GM12878 (cell line): ENCODE data around the gene RREB1. TPM values are rescaled to one million over a fixed set of nuclear protein-coding genes. Genes with fewer than 3 reads are reported as not detected.

ENCODE experiments used
- ATAC-seq: fragments of 200-7000 bp; cut with Tn5 transposase; 3 replicates; pipeline ENCODE4 v1.9.1; 2020; ENCODE audit warnings: mild to moderate bottlenecking, moderate library complexity
- BruUV-seq: library from RNA; stranded (reverse); fragments of 400-500 nt; replicated peaks from 2 replicates; lab custom pipeline; 2021; lab: Mats Ljungman, UMichigan
- CTCF ChIA-PET: fragments of 300-600 bp; sonication (Branson Sonifier 250); formaldehyde crosslinking; extraction: SDS; loops from one replicate; lab custom pipeline; 2021; ENCODE audit warnings: inconsistent platforms; lab: Yijun Ruan, JAX
- POLR2A ChIA-PET: fragments of 350-600 bp; formaldehyde crosslinking; extraction: SDS; loops from one replicate; lab custom pipeline; 2021; ENCODE audit warnings: inconsistent platforms; lab: Charles Lee
- RAD21 ChIA-PET: fragments of 300-600 bp; sonication (Branson Sonifier 250); formaldehyde crosslinking; loops from one replicate; lab custom pipeline; 2023; ENCODE audit warnings: antibody characterized with exemption; ENCODE audit not compliant: unreplicated experiment; lab: Charles Lee
- SMC1A ChIA-PET: fragments of 300-600 bp; sonication (Branson Sonifier 250); formaldehyde crosslinking; loops from one replicate; lab custom pipeline; 2023; ENCODE audit not compliant: unreplicated experiment, uncharacterized antibody; lab: Charles Lee
- DNase-seq: peaks from one replicate; pipeline ENCODE4 v3.0.0-alpha.2; 2011; ENCODE audit warnings: low read depth, low spot score
- FAIRE-seq: peaks from 3 replicates; lab custom pipeline; 2011; peaks lifted over from hg19 to GRCh38; lab: Jason Lieb, UNC
- H2AFZ ChIP-seq: 2 replicates; pipeline ENCODE4 v1.6.0; 2011; ENCODE audit warnings: low read depth, low read length, control low read depth; ENCODE audit not compliant: control insufficient read depth
- H3K27ac ChIP-seq: 2 replicates; pipeline ENCODE4 v1.5.1; 2011; ENCODE audit warnings: control low read depth; ENCODE audit not compliant: control insufficient read depth, insufficient read depth
- H3K27me3 ChIP-seq, 2 experiments: replicated peaks in 1 of 2; 2 replicates each; pipeline versions ENCODE4 v1.6.0 to v1.6.1; 2011; ENCODE audit warnings: low read length in 1 of 2; ENCODE audit not compliant: control insufficient read depth in 2 of 2, insufficient read depth in 2 of 2
- H3K36me3 ChIP-seq, 2 experiments: 2 replicates each; pipeline ENCODE4 v1.5.1; 2011; ENCODE audit warnings: low read length in 1 of 2; ENCODE audit not compliant: control insufficient read depth in 2 of 2, insufficient read depth in 2 of 2
- H3K4me1 ChIP-seq: 2 replicates; pipeline ENCODE4 v1.6.1; 2011; ENCODE audit warnings: mild to moderate bottlenecking, low read length, moderate library complexity, mixed read lengths; ENCODE audit not compliant: control insufficient read depth, insufficient read depth
- H3K4me2 ChIP-seq: 2 replicates; pipeline ENCODE4 v1.6.0; 2011; ENCODE audit warnings: control low read depth; ENCODE audit not compliant: control insufficient read depth, insufficient read depth
- H3K4me3 ChIP-seq: fragments of 200-600 bp; sonication (generic); 2 replicates; pipeline ENCODE4 v1.5.1; 2016
- H3K79me2 ChIP-seq: 2 replicates; pipeline ENCODE4 v1.6.0; 2011; ENCODE audit warnings: low read length; ENCODE audit not compliant: control insufficient read depth, insufficient read depth
- H3K9ac ChIP-seq: 2 replicates; pipeline ENCODE4 v1.8.0; 2011; ENCODE audit warnings: low read length, control low read depth, mixed read lengths; ENCODE audit not compliant: control insufficient read depth, insufficient read depth
- H3K9me3 ChIP-seq: replicated peaks from 3 replicates; pipeline ENCODE4 v1.5.1; 2011; ENCODE audit warnings: mild to moderate bottlenecking, low read length; ENCODE audit not compliant: control insufficient read depth, insufficient read depth
- H4K20me1 ChIP-seq: 2 replicates; pipeline ENCODE4 v1.6.0; 2011; ENCODE audit not compliant: control insufficient read depth, insufficient read depth
- BCLAF1 ChIP-seq: fragments of 450-650 bp; IDR thresholded peaks from 2 replicates; pipeline ENCODE4 v1.6.1; 2017; ENCODE audit warnings: antibody characterized with exemption, mild to moderate bottlenecking, moderate library complexity
- GATAD2B ChIP-seq: fragments of 450-650 bp; conservative IDR thresholded peaks from 2 replicates; pipeline ENCODE4 v1.6.1; 2017; ENCODE audit warnings: low read depth, mild to moderate bottlenecking, moderate library complexity
- KLF5 ChIP-seq: fragments of 450-650 bp; IDR thresholded peaks from 2 replicates; pipeline ENCODE4 v1.6.1; 2014; ENCODE audit warnings: mild to moderate bottlenecking; ENCODE audit not compliant: partially characterized antibody
- LARP7 ChIP-seq: fragments of 450-650 bp; IDR thresholded peaks from 2 replicates; pipeline ENCODE4 v1.6.1; 2017; ENCODE audit warnings: mild to moderate bottlenecking
- NFYA ChIP-seq: IDR thresholded peaks from 2 replicates; pipeline ENCODE4 v1.6.1; 2011; ENCODE audit warnings: low read depth, mild to moderate bottlenecking, low read length, improper control_type of control experiment, borderline replicate concordance
- NRF1 ChIP-seq: conservative IDR thresholded peaks from 2 replicates; pipeline ENCODE4 v1.6.1; 2011; ENCODE audit warnings: mild to moderate bottlenecking, low read depth, low read length, improper control_type of control experiment
- RAD21 ChIP-seq: IDR thresholded peaks from 2 replicates; pipeline ENCODE4 v1.6.1; 2011; ENCODE audit warnings: mild to moderate bottlenecking, low read depth, low read length, moderate library complexity; ENCODE audit not compliant: insufficient read depth
- ZNF592 ChIP-seq: fragments of 450-650 bp; IDR thresholded peaks from 2 replicates; pipeline ENCODE4 v1.6.1; 2017; ENCODE audit warnings: mild to moderate bottlenecking, moderate library complexity
- ZNF622 ChIP-seq: fragments of 450-650 bp; IDR thresholded peaks from 2 replicates; pipeline ENCODE4 v1.6.1; 2017; ENCODE audit warnings: mild to moderate bottlenecking, inconsistent platforms
- ZNF687 ChIP-seq: fragments of 450-650 bp; IDR thresholded peaks from 2 replicates; pipeline ENCODE4 v1.6.1; 2017; ENCODE audit warnings: mild to moderate bottlenecking, moderate library complexity
- ZZZ3 ChIP-seq: IDR thresholded peaks from 2 replicates; pipeline ENCODE4 v1.6.1; 2011; ENCODE audit warnings: low read depth; ENCODE audit not compliant: control insufficient read depth, insufficient read length
- WGBS: methylation state at CpG from one replicate; pipeline ENCODE4 v1.1.6; 2016; ENCODE audit warnings: low lambda C conversion rate; ENCODE audit not compliant: insufficient replicate concordance, insufficient coverage; ENCODE audit errors: missing lambda C conversion rate; 5-methylcytosine and 5-hydroxymethylcytosine counted together
- in situ Hi-C: fragments of 300-500 bp; cut with MboI; formaldehyde crosslinking; loops from 9 replicates; pipeline ENCODE4 v1.14.3; 2018; ENCODE audit warnings: mixed read lengths
- intact Hi-C: fragments of 100-400 bp; cut with micrococcal nuclease; formaldehyde crosslinking; loops from one replicate; pipeline ENCODE4 v1.14.2; 2022; ENCODE audit not compliant: unreplicated experiment
- polyA plus RNA-seq, 11 experiments: library from polyadenylated mRNA; depleted of rRNA in 4 of 11; unstranded in 6 of 11; stranded (reverse) in 5 of 11; fragments of >200 nt; fragmentation: Nextera tagmentation in 4 of 11; fragmentation: Illumina TruSeq in 1 of 11; extraction: Ambion mirVana in 4 of 11; extraction: Trizol in 1 of 11; gene quantifications; 1 replicate in 1 of 11; 2 replicates in 10 of 11; pipeline versions ENCODE4 v1.2.1 to v1.2.3, GENCODE V29; 2011 to 2016; ENCODE audit warnings: inconsistent platforms in 2 of 11, missing spikeins in 2 of 11, low read depth in 1 of 11
- total RNA-seq, 4 experiments: library from RNA; depleted of rRNA in 3 of 4; stranded (reverse); fragments of >200 nt in 3 of 4; fragmentation: Illumina TruSeq in 1 of 4; extraction: Trizol in 1 of 4; gene quantifications; 2 replicates each; pipeline versions ENCODE4 v1.2.1 to v1.2.3, GENCODE V29; 2013 to 2021

Gene RREB1
- total and polyA plus RNA-seq, 10 of the 15 experiments (the other 5 are each of a cell fraction or from before 2014, with no cell fraction given): 1.9 to 30.3 (median 8.6) TPM

- Histone ChIP-seq H3K79me2 (no peaks in the 10 kb centered on the region), H3K4me1 (0 out of 2 replicates have a peak, but pooled peaks cover under 1% of the 10 kb centered on the region), H3K9ac (no peak overlapping the region), H3K4me2 (no peak overlapping the region), H3K4me3 (no peak overlapping the region), H2AFZ (no peak overlapping the region), H3K27ac (no peak overlapping the region), H4K20me1 (no peaks in the 10 kb centered on the region), H3K27me3 (no peaks in the 10 kb centered on the region), H3K9me3 (no peaks in the 10 kb centered on the region; the same call in 1 of the 3 replicates), H3K36me3 (no peaks in the 10 kb centered on the region)
- FAIRE-seq (no peak), ATAC-seq (no peak), DNase-seq (no peak)
- ChIA-PET SMC1A (interaction anchor here (0.8 kb wide), 1 partner anchor 29 kb away, joined by 3 read pairs; no protein-coding TSS in a partner anchor), RAD21 (interaction anchor here (0.6 to 0.7 kb wide), 2 partner anchors 27 to 553 kb away, joined by 3 read pairs; no protein-coding TSS in a partner anchor), CTCF (interaction anchor here (0.7 kb wide), 2 partner anchors 373 to 387 kb away, joined by 3 to 4 read pairs; no protein-coding TSS in a partner anchor), POLR2A (interaction anchor here (0.6 kb wide), 1 partner anchor 34 kb away, joined by 3 read pairs; no protein-coding TSS in a partner anchor)
- no TSS peak for BruUV-seq
- intact Hi-C loops: no loop called here
- in situ Hi-C loops: no loop called here
- WGBS: 61% methylated on average over 16 of the region's 16 CpGs
- TF ChIP-seq ZNF622 (no peak), NRF1 (no peak), ZZZ3 (no peak), ZNF592 (no peak), BCLAF1 (no peak), GATAD2B (no peak), NFYA (no peak), ZNF687 (no peak), KLF5 (no peak), LARP7 (no peak), RAD21 (no peak)
Measured at GRCh38 chr6:7270320-7271204, 162.8 kb downstream of the RREB1 start.
